GM12801 (cell line): Measurements from ENCODE around the gene SHISAL1.

ENCODE experiments used
- CTCF ChIP-seq: IDR thresholded peaks from one replicate; pipeline ENCODE4 v1.5.1; 2011; ENCODE audit warnings: control low read depth; ENCODE audit not compliant: insufficient read length; ENCODE audit errors: extremely low read depth

The SHISAL1 gene

GRCh38 chr22:44330188-44330743, 17.5 kb upstream of the SHISAL1 start:
- TF ChIP-seq CTCF = no peak

GRCh38 chr22:44329179-44329796, 16.5 kb upstream of the SHISAL1 start:
- no peak for TF ChIP-seq CTCF

- TF ChIP-seq CTCF = no peak
These were observed 16.0 kb upstream of the SHISAL1 start for GRCh38 chr22:44328762-44329161.

- TF ChIP-seq CTCF = no peak
These were observed 15.6 kb upstream of the SHISAL1 start for GRCh38 chr22:44328326-44328725.

- TF ChIP-seq CTCF = no peak
These were observed 13.7 kb upstream of the SHISAL1 start for GRCh38 chr22:44326491-44326885.

- TF ChIP-seq CTCF = no peak
These were observed 13.2 kb upstream of the SHISAL1 start for GRCh38 chr22:44325718-44326490.

GRCh38 chr22:44319685-44320084, 6.9 kb upstream of the SHISAL1 start:
- TF ChIP-seq CTCF = no peak
